T-helper 2 cell treated with Interferon-gamma antibody and Interleukin-4, amounts not matched to agents 100 ng/mL and 5 ng/mL, for 36 hours (primary cell): ENCODE data around the gene TMEM178B. TPM values are rescaled to one million over a fixed set of nuclear protein-coding genes. Genes with fewer than 3 reads are reported as not detected.

Source experiments
- intact Hi-C: fragments of 100-400 bp; cut with micrococcal nuclease; formaldehyde crosslinking; loops from one replicate; pipeline ENCODE4 v1.15.1; 2023
- total RNA-seq: library from RNA; stranded (reverse); gene quantifications from 2 replicates; pipeline ENCODE4 v1.2.3, GENCODE V29; 2022

TMEM178B gene
- total RNA-seq, 1 donor from 2014 or later: 0.80 TPM

DNA sequence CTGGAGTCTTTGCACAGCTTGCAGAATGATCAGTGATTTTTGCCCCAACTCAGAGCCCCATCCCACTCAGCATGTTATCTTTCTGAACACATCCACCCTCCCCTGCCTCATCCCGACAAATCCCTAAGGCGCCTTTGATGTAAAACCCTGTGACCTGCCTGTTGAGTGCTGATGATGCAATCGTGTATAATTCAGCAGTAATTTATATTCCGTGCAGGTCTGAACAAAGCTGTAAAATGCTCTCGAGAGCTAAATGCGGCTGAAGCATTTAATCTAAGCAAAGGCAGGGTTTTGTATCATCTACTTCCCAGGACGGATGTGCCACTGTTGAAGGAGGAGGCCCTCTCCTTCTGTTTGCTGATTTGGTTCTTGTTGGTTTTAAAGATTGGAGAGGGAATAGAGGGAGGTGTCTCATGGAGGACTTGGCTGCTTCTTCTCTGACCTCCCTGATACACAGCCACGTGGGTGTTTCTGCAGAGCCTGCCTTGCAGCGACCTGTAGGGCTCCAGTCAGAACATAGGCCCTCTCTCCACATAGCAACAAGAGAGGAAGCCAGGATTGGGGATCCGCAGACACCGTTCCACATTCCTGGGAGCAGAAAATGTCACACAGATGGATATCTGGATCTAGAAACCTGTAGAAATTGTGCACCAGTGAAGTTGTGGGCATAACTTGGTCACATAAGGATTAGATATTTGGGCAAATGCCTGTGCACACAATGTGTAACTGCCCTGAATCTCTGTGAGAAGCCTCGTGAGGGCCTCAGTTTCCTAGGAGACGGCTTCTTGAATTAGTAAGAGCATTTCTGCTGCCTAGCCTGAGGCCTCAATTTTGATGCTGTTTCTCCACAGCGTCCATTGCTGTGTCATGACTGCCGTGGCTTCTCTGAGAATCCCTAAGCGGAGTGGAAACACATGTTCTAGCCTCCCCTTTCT, 387.2 kb downstream of the TMEM178B start:
- intact Hi-C loops: no loop called here

DNA sequence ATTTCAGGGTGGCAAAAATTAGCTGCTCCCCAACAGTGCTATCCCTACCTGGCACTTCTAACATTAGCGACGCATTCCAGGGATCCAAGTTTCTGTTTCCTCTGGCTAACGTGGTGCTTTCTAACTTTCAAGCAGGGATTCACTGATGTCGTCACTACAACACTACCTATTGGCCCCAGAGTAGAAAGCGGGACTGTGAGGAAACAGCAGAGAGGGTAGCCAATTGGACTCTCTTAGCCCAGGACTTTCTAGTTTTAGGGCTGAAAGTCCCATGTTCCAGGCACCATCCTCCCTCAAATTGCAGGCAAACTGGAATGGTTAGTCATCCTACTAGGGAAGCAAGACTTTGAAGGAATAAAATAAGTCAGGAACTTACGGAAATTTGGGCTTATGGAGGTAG, 388.1 kb downstream of the TMEM178B start:
- intact Hi-C loops: no loop called here

DNA sequence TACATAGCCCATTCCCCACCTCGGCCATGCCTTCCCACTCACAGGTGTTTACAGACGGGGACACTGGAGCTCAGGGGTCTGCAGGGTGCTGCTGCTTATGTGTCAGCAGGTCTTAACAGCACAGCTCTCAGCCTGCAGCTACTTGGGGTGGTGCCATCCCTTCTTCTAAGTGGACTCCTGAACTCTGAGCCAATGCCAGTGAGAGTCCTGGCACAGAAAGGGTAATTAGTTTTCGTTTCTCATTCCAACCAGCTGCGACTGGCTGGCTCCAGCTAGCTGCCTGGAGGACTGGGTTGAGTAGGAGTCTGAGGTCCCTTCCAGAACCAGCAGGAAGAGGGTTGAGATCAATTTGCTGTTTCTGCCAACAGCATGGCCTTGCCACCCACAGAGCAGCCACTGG, 389.1 kb downstream of the TMEM178B start:
- intact Hi-C loops: no loop called here

- intact Hi-C loops: no loop called here
Measured at GRCh38 chr7:141463986-141464385, 390.1 kb downstream of the TMEM178B start.

GRCh38 chr7:141464551-141464950, 390.7 kb downstream of the TMEM178B start:
- intact Hi-C loops: no loop called here

GRCh38 chr7:141466151-141466904, 392.5 kb downstream of the TMEM178B start:
- intact Hi-C loops: no loop called here

DNA sequence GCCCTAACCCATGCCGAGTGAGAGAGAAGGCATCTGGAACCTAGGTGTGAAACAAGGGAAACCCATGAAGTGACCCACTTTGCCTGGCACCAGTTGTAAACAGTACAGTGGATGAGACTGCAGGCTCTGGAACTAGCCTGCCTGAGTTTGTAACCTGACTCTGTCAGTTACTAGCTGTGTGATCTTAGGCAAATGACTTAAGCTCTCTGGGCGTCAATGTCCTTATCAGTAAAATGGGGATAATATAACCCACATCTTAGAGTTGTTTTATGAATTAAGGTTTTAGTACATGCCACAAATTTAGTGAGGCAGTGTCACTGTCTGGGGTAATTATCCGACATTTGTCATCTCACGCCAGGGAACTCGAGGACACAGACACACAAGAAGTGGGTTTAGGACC, 394.5 kb downstream of the TMEM178B start:
- intact Hi-C loops: no loop called here

DNA sequence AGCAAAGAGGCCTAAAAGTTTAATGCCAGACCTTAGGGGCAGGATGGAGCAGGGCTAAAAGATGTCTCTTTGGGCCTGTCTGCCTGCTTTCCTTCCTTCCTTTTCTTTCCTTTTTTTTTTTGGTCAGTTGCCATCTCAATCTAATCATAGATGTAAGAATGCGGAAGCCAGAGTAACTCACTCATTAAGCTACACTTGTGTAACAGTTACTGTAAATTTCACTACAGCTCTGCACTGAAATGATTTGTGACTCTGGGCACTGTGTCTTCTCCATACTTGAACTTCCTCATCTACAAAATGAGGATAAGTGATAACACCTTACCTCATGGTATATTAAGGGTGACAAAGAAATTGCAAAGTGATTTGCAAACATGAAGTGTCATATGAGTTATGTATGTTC, 401.8 kb downstream of the TMEM178B start:
- intact Hi-C loops: no loop called here

DNA sequence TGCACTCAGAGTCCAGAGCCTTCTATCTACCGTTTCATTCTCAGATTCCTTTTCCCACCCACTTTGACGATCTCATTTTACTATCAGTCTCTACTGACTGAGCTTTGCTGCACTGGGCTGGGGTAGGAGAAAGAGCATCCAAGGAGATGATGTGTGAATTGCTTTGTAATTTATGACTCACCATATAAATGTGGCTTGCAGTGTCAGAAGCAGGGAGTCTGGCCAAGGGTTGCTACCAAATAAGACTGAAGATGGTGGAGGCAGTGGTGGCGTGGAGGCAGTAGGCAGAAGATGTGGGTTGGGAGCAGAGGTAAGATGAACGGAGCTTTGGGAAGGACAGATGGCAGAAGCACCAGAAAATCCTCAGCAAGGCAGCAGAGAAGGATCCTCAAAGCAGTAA, 404.0 kb downstream of the TMEM178B start:
- intact Hi-C loops: no loop called here

GRCh38 chr7:141478845-141479244, 405.0 kb downstream of the TMEM178B start:
- intact Hi-C loops: no loop called here

DNA sequence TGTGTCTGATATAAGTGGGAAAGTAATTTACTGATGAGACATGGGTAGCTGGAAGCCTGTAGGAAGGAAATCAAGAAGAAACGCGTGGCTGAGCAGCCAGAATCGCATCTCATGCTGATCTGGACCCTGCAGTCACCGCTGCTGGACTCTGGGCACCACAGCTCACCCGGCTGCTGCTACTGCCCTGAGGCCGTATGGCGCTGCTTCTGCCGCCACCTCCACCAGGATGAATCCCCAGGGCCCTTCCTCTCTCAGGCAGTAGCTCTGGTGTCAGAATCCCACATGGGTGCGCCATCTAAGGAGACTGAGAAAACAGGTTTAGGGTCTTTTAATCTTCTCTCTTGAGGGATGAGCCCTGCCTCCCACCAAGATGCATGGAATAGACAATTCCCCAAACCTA, 407.1 kb downstream of the TMEM178B start:
- intact Hi-C loops: no loop called here

- intact Hi-C loops: no loop called here
Measured at GRCh38 chr7:141481971-141482370, 408.1 kb downstream of the TMEM178B start.

- intact Hi-C loops: no loop called here
Measured at GRCh38 chr7:141483044-141483443, 409.2 kb downstream of the TMEM178B start.

- intact Hi-C loops: no loop called here
Measured at GRCh38 chr7:141484907-141485306, 411.0 kb downstream of the TMEM178B start.

DNA sequence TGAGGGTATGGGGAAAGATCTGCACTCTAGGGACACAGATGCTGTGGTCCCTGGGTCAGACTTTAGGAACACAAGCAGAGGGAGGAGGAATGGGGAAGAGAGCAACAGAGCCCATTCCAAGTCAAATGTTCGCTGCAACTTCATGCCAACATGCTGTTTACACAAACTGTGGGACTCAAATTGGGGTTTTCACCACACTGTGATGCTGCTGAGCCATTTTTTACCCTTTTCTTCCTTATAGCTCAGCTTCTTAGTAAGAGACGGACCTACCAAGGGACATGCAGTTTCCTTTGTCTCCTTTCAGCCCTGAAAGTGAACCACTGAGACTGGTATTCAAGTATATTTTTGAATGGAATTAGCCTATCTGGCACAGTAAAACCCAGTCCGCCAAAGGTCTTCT, 413.1 kb downstream of the TMEM178B start:
- intact Hi-C loops: no loop called here

DNA sequence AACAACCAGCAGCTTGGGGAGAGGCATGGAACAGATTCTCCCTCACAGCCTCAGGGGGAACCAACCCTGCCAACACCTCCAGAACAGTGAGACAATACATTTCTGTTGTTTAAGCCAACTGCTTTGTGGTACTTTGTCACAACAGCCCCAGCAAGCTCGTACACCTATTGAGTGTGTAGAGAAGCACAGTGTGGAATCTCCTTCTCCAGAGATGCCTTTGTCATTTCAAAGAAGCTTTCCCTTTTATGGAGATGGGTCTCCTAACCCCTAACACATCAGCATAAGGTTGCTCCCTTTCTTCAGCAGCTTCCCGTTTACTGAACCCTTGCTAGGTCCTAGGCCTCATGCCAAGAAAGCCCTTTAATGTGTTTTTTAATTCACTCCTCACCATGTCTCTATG, 416.6 kb downstream of the TMEM178B start:
- intact Hi-C loops: no loop called here

- intact Hi-C loops: no loop called here
Measured at GRCh38 chr7:141495057-141495456, 421.2 kb downstream of the TMEM178B start.

DNA sequence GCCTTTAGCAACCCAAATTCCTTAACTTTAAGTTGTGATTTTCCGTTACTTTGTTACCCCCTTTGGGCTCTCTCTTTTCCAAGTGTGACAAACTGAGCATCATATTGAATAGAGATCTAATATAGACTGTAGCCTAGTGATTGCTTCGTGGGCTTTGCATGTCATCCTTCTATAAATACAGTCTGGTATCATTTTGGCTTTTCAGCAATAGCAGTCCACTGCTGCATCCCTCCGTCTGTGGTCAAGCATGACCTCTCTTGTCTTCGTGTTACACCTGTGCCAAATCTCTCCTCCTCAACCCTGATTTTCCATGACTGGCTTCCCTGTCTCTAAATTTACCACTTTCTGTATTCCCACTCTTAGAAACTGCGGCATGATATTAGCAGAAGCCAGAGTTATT, 423.5 kb downstream of the TMEM178B start:
- intact Hi-C loops: no loop called here

GRCh38 chr7:141500608-141501007, 426.7 kb downstream of the TMEM178B start:
- intact Hi-C loops: no loop called here

GRCh38 chr7:141501451-141501850, 427.6 kb downstream of the TMEM178B start:
- intact Hi-C loops: no loop called here

DNA sequence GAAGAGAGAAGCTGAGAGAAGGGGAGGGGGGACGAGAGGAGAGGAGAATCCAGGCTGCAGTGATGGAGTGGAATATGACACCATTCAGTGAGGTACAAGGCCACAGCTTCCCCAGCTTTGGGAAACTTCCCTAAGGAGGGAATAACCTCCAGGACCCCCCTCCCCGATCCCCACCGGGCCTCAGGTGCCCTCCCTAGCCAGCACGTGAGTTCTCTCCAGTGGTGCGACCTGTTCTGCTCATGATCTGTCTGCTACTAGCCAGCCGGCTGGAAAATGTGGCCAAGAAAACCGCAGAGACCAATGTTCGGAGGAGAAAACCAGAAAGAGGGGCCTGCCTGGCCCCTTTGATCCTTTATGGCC, 437.4 kb downstream of the TMEM178B start:
- intact Hi-C loops: no loop called here

- intact Hi-C loops: no loop called here
Measured at GRCh38 chr7:141511676-141512396, 438.0 kb downstream of the TMEM178B start.
